ENCODE data around the gene HMCES.

The HMCES gene

GRCh38 chr3:129343643-129344360 is 65.1 kb downstream of the HMCES start:
- TF ChIP-seq CTCF (IDR thresholded peaks at IDR 0.05; ENCODE audit: extremely low read depth, insufficient read depth, missing control alignments) = peak; percentile 68
- in situ Hi-C loops (cut with MboI; ENCODE audit: low pct_unique_long_range_greater_than_20kb, low sequenced_read_pairs, unreplicated experiment) = no loop called here
- DNase-seq (ENCODE audit: low spot score) = peak; percentile 57

- no peak for TF ChIP-seq CTCF (IDR thresholded peaks at IDR 0.05; ENCODE audit: extremely low read depth, insufficient read depth, missing control alignments)
- in situ Hi-C loops (cut with MboI; ENCODE audit: low pct_unique_long_range_greater_than_20kb, low sequenced_read_pairs, unreplicated experiment) = no loop called here
- no peak for DNase-seq (ENCODE audit: low spot score)
These were observed 66.0 kb downstream of the HMCES start for GRCh38 chr3:129344540-129345220.

GRCh38 chr3:129345281-129345680 is 66.6 kb downstream of the HMCES start:
- no peak for TF ChIP-seq CTCF (IDR thresholded peaks at IDR 0.05; ENCODE audit: extremely low read depth, insufficient read depth, missing control alignments)
- DNase-seq (ENCODE audit: low spot score) = no peak
- in situ Hi-C loops (cut with MboI; ENCODE audit: low pct_unique_long_range_greater_than_20kb, low sequenced_read_pairs, unreplicated experiment) = no loop called here

GRCh38 chr3:129345971-129346370 is 67.3 kb downstream of the HMCES start:
- no peak for TF ChIP-seq CTCF (IDR thresholded peaks at IDR 0.05; ENCODE audit: extremely low read depth, insufficient read depth, missing control alignments)

GRCh38 chr3:129346695-129347457 is 68.2 kb downstream of the HMCES start:
- in situ Hi-C loops (cut with MboI; ENCODE audit: low pct_unique_long_range_greater_than_20kb, low sequenced_read_pairs, unreplicated experiment) = no loop called here
- DNase-seq (ENCODE audit: low spot score) = no peak
- no peak for TF ChIP-seq CTCF (IDR thresholded peaks at IDR 0.05; ENCODE audit: extremely low read depth, insufficient read depth, missing control alignments)

More at GRCh38 chr3:129345971-129346370, 67.3 kb downstream of the HMCES start:
- no peak for DNase-seq (ENCODE audit: low spot score)
- in situ Hi-C loops (cut with MboI; ENCODE audit: low pct_unique_long_range_greater_than_20kb, low sequenced_read_pairs, unreplicated experiment) = no loop called here

GRCh38 chr3:129347458-129347845 is 68.8 kb downstream of the HMCES start:
- in situ Hi-C loops (cut with MboI; ENCODE audit: low pct_unique_long_range_greater_than_20kb, low sequenced_read_pairs, unreplicated experiment) = no loop called here
- DNase-seq (ENCODE audit: low spot score) = no peak
- TF ChIP-seq CTCF (IDR thresholded peaks at IDR 0.05; ENCODE audit: extremely low read depth, insufficient read depth, missing control alignments) = no peak
